ENCODE data around the gene RNF220. TPM values are rescaled to one million over a fixed set of nuclear protein-coding genes. Genes with fewer than 3 reads are reported as not detected.
A peak's percentile ranks its signal among the peaks of the same experiment; 100 is the strongest.

Gene RNF220
- total and polyA plus RNA-seq, 7 donors: 49.5 to 122 (median 82.8) TPM

DNA sequence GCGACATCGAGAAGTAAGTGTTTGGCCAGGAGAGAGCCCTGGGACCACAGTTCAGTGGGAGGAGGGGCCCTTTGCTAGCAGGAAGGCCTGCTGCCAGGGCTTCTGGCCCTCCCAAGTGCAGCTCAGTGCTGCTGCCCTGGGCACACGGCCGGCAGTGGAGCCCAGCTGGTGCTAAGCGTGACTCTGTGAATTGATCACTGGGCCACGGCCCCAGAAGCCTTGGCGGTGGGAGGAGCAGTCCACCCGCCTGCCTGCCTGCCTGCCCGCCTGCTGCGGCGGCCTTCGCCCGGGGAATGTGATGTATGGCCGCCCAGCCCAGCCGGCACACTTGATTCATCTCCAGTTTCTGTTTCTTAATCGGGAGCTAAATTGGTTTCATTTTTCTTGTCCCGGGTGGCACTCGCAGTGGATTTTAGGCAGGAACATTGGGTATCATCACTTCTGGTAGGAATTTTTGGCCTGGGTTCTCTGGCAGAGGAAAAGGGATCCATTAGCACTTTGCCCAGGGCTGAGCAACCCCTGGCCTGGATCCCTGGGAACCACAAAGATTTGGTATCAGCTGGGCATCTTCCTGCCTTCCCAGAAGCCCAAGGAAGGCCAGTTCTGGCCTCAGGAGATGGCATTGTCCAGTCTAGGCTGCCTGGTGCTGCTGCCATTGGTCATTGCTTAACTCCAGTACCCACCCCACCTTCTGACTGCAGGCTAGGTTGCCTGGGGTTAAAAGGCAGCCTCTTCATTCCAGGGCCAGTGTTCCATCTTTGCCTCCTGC is 240.6 kb downstream of the RNF220 start:
- peak; percentile 86 for DNase-seq
- no peaks in the 10 kb centered on the region for H3K9me3 ChIP-seq
- H3K27me3 ChIP-seq: no peaks in the 10 kb centered on the region
- TF ChIP-seq, protein P1, sequence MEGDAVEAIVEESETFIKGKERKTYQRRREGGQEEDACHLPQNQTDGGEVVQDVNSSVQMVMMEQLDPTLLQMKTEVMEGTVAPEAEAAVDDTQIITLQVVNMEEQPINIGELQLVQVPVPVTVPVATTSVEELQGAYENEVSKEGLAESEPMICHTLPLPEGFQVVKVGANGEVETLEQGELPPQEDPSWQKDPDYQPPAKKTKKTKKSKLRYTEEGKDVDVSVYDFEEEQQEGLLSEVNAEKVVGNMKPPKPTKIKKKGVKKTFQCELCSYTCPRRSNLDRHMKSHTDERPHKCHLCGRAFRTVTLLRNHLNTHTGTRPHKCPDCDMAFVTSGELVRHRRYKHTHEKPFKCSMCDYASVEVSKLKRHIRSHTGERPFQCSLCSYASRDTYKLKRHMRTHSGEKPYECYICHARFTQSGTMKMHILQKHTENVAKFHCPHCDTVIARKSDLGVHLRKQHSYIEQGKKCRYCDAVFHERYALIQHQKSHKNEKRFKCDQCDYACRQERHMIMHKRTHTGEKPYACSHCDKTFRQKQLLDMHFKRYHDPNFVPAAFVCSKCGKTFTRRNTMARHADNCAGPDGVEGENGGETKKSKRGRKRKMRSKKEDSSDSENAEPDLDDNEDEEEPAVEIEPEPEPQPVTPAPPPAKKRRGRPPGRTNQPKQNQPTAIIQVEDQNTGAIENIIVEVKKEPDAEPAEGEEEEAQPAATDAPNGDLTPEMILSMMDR (IDR thresholded peaks at IDR 0.05): no peak
- TF ChIP-seq EP300 (IDR thresholded peaks at IDR 0.05) (peak in 1 of 4 donors; percentile 3), POLR2AphosphoS5 (IDR thresholded peaks at IDR 0.05) (peak in 2 of 4 donors; percentile 45 to 56), POLR2A (IDR thresholded peaks at IDR 0.05) (no peak)
- 85 to 87% methylated on average over 18 of the region's 18 CpGs for WGBS, 2 donors
- intact Hi-C loops (cut with DNase I): loop anchor here (2.0 kb wide), 1 partner anchor 29 kb away; no protein-coding TSS in a partner anchor
- peak overlapping the region; percentile 86 to 92 (median 90) for H3K27ac ChIP-seq
- H3K4me3 ChIP-seq: peak overlapping the region in 1 of 4 donors; percentile 2
- peaks cover 0 to 80% (median 64%) of the 10 kb centered on the region in 4 donors for H3K4me1 ChIP-seq
- peaks cover 12 to 79% (median 36%) of the 10 kb centered on the region in 4 donors for H3K36me3 ChIP-seq

GRCh38 chr1:44646261-44647110 is 241.4 kb downstream of the RNF220 start:
- Histone ChIP-seq H3K4me3 (peak overlapping the region in 1 of 4 donors; percentile 2), H3K36me3 (peaks cover 19 to 79% (median 39%) of the 10 kb centered on the region in 4 donors), H3K4me1 (peaks cover 0 to 74% (median 57%) of the 10 kb centered on the region in 4 donors), H3K27ac (peak overlapping the region; percentile 86 to 92 (median 90)), H3K9me3 (no peaks in the 10 kb centered on the region), H3K27me3 (no peaks in the 10 kb centered on the region)
- WGBS, 2 donors: 85 to 86% methylated on average over 28 of the region's 28 CpGs
- peak; percentile 90 for DNase-seq
- TF ChIP-seq POLR2AphosphoS5 (IDR thresholded peaks at IDR 0.05): peak; percentile 66 to 82 (median 75)
- TF ChIP-seq EP300 (IDR thresholded peaks at IDR 0.05): peak in 2 of 4 donors; percentile 76 to 80
- TF ChIP-seq, protein P1 (IDR thresholded peaks at IDR 0.05): no peak
- intact Hi-C loops (cut with DNase I): loop anchor here (2.0 kb wide), 1 partner anchor 30 kb away; no protein-coding TSS in a partner anchor

- 72 to 81% methylated on average over 2 of the region's 2 CpGs for WGBS, 2 donors
- intact Hi-C loops (cut with DNase I): loop anchor here (2.0 kb wide), 1 partner anchor 31 kb away; no protein-coding TSS in a partner anchor
Observed at GRCh38 chr1:44647896-44648295, 242.8 kb downstream of the RNF220 start.

More at GRCh38 chr1:44647896-44648295, 242.8 kb downstream of the RNF220 start:
- Histone ChIP-seq H3K4me3 (no peak overlapping the region), H3K9me3 (no peaks in the 10 kb centered on the region), H3K27ac (peak overlapping the region in 3 of 4 donors; percentile 86 to 92 (median 90)), H3K27me3 (no peaks in the 10 kb centered on the region), H3K36me3 (peaks cover 19 to 74% (median 38%) of the 10 kb centered on the region in 4 donors), H3K4me1 (peaks cover 0 to 60% (median 44%) of the 10 kb centered on the region in 4 donors)
- DNase-seq: no peak
- TF ChIP-seq, protein P1 (IDR thresholded peaks at IDR 0.05): no peak
- TF ChIP-seq POLR2A (IDR thresholded peaks at IDR 0.05): no peak
- no peak for TF ChIP-seq POLR2AphosphoS5 (IDR thresholded peaks at IDR 0.05)
- TF ChIP-seq EP300 (IDR thresholded peaks at IDR 0.05): no peak
